SIG-M5 (cell line): ENCODE results near the gene TERB1.

Experiments used
- DNase-seq: peaks from one replicate; lab custom pipeline; 2025; lab: John Stamatoyannopoulos, UW

TERB1 gene, protein sequence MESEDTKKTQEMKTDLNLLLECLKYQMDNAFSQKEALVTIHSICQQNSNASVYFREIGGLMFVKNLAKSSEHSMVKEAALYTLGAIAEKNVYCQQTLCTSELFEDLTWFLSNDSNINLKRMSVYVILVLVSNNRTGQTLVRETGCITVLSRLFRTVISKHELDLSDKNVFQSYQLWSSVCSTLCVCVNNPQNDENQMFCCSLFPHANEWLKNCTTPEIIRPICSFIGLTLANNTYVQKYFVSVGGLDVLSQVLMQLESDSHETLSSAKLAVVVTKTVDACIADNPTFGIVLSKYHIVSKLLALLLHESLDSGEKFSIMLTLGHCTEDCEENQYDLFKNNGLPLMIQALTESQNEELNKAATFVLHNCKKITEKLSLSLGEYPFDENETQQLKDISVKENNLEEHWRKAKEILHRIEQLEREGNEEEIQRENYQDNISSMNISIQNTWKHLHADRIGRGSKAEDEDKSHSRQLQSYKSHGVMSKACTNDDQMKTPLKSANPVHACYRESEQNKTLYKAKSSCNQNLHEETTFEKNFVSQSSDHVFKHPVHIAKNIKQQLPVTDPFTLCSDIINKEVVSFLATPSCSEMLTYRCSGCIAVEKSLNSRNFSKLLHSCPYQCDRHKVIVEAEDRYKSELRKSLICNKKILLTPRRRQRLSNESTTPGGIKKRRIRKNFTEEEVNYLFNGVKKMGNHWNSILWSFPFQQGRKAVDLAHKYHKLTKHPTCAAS

DNA sequence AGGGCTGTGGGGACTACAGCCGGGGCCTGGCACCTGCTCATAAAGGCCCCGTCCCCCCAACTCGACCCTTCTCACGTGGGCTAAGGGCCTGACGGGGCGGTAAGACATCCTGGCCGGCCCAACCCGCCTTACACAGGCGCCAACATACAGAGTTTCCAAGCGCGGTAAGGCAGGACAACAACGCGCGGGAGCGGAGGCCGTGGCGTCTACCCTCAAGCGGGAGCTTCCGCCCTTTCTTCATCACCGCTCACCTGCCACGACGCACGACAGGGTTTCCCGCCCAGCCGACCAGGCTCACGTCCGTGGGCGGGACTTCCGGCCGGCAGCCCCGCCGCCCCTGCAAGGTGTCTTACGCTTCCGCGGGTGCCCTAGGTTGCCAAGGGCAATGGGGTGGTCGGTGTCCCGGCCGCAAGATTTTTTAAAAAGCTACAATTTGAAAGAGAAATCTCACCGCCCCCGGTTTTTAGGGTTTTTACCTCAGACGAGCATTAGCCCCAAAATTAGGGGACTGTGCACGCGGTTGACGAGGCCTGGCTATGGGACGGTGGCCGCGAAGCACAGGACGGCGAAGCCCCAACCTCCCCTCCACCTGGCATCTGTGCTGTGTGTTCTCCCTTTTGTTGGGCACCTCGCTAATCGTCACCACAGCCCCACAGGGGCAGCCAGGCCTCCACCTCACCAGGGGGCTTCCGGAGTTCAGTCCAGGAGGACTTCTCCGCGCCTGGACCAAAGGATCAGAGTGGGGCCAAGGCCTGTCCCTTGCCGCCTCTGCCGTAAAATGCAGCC is at the start of gene TERB1:
TSS of gene TERB1 (minus strand) at position 265 of the 786 bp plus-strand sequence. CDS start 4,786 bp downstream, outside the sequence.
- no peak for DNase-seq

DNA sequence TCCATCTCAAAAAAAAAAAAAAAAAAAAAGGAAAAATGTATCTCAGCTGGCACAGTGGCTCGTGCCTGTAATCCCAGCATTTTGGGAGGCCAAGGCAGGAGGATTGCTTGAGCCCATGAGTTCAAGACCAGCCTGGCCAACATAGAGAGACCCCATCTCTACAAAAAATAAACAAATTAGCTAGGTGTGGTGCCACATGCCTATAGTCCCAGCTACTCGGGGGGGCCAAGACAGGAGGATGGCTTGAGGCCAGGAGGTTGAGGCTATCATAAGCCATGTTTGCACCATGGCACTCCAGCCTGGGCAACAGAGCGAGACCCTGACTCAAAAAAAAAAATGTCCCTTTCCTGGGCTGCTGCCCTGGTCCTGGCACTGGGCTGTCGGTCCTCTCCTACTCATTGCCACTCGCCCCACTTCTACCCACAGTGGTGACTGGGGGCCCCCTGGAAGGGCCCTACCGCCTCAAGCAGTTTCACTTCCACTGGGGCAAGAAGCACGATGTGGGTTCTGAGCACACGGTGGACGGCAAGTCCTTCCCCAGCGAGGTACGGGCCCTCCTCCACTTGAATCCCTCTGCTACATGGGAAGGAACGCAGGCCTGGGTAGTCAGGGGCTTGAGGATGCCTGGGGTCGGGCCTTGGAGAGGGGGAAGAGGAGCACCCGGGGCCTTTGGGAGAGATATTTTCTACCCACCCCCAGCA is 48.9 kb upstream of the TERB1 start:
- no peak for DNase-seq

DNA sequence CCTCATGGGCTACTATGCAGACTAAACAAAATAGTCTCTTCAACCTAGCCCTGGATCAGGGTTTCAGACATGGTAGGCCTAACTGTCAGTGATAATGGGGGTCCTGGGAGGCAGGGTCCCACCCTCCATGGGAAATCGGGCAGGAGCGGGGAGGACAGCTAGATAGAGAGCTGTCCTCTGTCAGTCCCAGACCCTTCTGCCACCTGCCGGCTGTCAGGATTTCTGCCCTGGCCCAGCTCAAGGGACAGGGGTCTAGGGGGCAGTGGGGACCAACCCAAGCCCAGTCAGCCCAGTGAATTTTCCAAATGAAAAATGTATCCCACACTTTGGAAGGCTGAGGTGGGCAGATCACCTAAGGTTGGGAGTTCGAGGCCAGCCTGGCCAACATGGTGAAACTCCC is 48.2 kb upstream of the TERB1 start:
- no peak for DNase-seq

- no peak for DNase-seq
Observed at GRCh38 chr16:66849021-66849420, 47.6 kb upstream of the TERB1 start.

GRCh38 chr16:66848172-66848571 is 46.8 kb upstream of the TERB1 start:
- no peak for DNase-seq

GRCh38 chr16:66847533-66848067 is 46.2 kb upstream of the TERB1 start:
- DNase-seq: no peak

GRCh38 chr16:66846831-66847230 is 45.4 kb upstream of the TERB1 start:
- no peak for DNase-seq

DNA sequence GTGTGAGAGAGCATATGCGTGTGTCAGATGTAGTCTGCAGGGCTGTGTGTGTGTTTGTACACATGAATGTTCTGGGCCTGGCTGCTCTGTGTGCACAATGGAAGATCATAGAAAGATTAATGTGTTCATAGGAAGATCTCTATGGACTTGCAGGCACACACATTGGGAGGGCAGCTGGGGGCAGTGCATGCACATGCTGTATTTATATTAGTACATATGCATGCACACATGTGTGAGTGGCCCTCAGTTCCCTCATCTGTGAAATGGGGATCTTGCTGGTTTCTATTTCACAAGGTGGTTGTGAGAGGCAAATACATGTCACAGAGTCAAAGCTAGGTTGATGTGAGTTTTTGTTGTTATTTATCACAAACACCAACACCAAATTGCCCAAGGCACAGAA is 44.9 kb upstream of the TERB1 start:
- no peak for DNase-seq

GRCh38 chr16:66845791-66846221 is 44.4 kb upstream of the TERB1 start:
- no peak for DNase-seq

DNA sequence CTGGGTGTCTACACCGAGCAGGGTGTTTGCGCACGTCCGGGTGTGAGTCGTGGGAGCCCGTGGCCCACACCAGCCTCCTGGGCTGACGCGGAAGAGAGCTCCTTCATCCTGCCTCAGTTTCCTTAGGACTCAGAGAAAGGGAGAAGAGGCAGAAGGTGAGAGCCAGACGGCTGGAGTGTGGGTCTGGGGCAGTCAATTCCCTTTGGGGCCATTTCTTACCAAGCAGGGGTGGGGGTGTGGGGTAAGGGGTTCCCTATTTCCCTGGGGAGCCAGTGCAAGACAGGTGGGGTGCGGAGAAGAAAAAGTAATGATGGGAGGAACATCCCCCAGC is 43.7 kb upstream of the TERB1 start:
- DNase-seq: no peak

DNA sequence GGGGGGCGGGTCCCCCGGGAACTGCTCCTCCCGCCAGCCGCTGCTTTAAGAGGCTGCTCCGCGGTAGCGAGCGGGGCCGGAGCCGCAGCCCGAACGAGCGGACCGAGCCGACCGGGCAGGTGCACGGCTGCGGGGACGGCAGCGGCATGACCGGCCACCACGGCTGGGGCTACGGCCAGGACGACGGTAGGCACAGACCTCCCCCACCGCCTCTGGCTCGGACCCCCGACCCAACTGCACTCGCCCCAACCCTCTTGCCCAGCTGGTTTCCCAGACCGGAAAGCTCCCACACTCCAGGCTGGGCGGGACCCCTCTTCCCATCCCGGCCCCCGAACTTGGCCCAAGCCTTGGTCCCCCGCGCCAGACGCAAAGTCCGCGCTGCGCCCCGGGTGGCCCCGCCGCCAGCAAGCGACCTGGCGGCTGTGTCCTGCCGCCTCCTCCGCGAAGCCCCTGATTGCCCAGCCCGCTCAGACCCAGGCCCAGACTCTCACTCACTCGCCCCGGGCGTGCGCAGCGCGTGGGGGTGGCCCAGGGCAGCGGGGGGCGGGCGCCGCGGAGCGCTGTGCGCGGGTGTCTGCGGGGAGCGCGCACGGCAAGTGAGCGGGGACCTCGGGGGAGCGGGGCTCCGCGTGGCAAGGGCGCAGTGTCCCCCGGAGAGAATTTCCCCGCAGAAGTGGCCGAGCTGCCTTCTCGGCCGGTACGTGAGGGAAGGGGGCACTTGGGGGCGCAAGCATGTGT is 43.1 kb upstream of the TERB1 start, which contains the start of gene CA7:
TSS of gene CA7 (plus strand) at position 73 of the 738 bp plus-strand sequence. CDS start at position 147, 74 bp downstream.
- DNase-seq: no peak

GRCh38 chr16:66844009-66844341 is 42.6 kb upstream of the TERB1 start:
- DNase-seq: no peak

- DNase-seq: no peak
Observed at GRCh38 chr16:66843191-66843590, 41.8 kb upstream of the TERB1 start.

DNA sequence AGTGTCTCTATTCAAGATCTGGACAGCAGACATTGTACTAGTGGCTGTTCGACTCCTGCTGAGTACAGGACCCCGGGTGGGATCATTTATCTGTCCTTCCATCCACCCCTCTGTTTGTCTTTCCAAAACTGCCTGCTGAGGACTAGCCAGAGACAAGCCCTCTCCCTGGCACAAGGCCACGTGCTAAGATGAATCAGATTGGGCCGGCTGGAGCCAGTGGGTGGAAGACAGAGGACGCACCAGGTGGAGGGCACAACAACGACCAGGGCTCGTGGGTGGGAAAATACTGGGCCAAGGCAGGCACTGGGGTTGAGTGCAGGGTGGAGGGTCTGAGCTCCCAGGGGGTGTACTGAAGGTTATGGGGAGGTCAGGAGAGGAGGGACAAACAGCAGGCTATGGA is 41.4 kb upstream of the TERB1 start:
- DNase-seq: no peak

DNA sequence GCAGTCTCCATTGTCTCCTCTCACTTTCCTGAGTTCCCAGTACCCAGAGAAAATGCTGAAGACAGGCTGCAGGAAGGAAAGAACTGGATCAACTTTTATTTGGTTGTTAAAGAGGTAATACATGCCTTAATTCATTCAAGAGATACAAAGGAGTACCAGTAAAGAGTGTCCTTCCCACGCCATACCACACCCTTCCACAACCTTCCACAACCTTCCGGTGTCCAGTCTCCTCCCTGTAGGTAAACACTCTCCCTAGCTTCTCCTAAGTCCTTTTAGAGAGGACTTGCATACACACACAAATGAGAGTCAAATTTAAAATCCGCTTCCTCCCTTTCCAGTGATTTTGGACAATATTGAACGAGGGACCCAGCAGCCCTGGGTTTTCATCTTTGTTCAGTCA is 40.0 kb upstream of the TERB1 start:
- no peak for DNase-seq

- no peak for DNase-seq
Observed at GRCh38 chr16:66840883-66841282, 39.5 kb upstream of the TERB1 start.

GRCh38 chr16:66834746-66835145 is 33.4 kb upstream of the TERB1 start:
- DNase-seq: no peak

GRCh38 chr16:66832661-66833305 is 31.4 kb upstream of the TERB1 start:
- no peak for DNase-seq

DNA sequence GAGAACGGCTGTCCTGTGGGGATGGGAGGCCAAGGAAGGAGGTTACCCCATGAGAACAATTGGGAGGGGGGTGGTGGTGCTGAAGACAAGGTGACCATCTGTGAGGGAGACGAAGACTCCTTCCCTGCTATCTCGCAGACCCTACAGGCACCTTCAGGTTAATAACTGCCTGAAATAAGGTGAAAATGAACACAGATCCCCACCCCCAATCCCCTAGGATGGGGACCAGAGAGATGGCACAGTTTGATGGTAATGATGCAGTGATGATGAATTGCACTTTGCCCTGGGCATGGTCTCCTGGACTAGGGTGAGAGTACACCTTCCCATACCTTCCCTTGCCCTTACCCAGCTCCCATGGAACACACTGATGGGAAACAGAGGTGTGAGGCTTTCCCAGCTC is 30.8 kb upstream of the TERB1 start:
- DNase-seq: no peak
